ENCODE results near the gene ZNF138. TPM values are rescaled to one million over a fixed set of nuclear protein-coding genes. Genes with fewer than 3 reads are reported as not detected.
A peak's percentile ranks its signal among the peaks of the same experiment; 100 is the strongest.

The ZNF138 gene
- total and polyA plus RNA-seq, 2 of the 8 experiments (the other 6 are each of a cell fraction or from before 2014, with no cell fraction given): 7.5 to 22.6 TPM

- no peak overlapping the region for H2BK5ac ChIP-seq (ENCODE audit: low read depth, low read length)
- H3K27me3 ChIP-seq (replicated peaks in 1 of 4; ENCODE audit: control insufficient read depth in 3 of 4, extremely low read depth in 1 of 4, insufficient read depth in 3 of 4, low read length in 3 of 4): peaks cover 0 to 4% (median 0%) of the 10 kb centered on the region in 4 experiments; a peak in 3 of 7 replicates
- no peaks in the 10 kb centered on the region for H4K20me1 ChIP-seq (replicated peaks in 1 of 2; ENCODE audit: control insufficient read depth in 1 of 2, insufficient read depth in 2 of 2, low read length in 2 of 2)
- H4K91ac ChIP-seq (replicated peaks; ENCODE audit: insufficient read length, low read length): no peak overlapping the region
- H3K27ac ChIP-seq (ENCODE audit: low read depth, low read length): no peak overlapping the region
- no peak overlapping the region for H3K14ac ChIP-seq (ENCODE audit: insufficient read length)
- CTCF ChIA-PET (ENCODE audit: partially characterized antibody): no interaction called here
- H3K79me1 ChIP-seq (ENCODE audit: low read depth, low read length): no peaks in the 10 kb centered on the region
- H3K56ac ChIP-seq (replicated peaks; ENCODE audit: insufficient read length, low read depth, low read length): no peak overlapping the region
- FAIRE-seq (no peak), DNase-seq (ENCODE audit: low read depth in 1 of 2, low spot score in 2 of 2) (peak in 1 of 2 experiments; percentile 46)
- no peak overlapping the region for H2BK20ac ChIP-seq (ENCODE audit: low read length)
- no peak overlapping the region for H3K4ac ChIP-seq (replicated peaks; ENCODE audit: insufficient read length, low read depth, low read length)
- TF ChIP-seq TAF7 (optimal IDR thresholded peaks at IDR 0.05; ENCODE audit: borderline replicate concordance, low read depth, low read length) (no peak), BACH1 (IDR thresholded peaks at IDR 0.05; ENCODE audit: low read length) (no peak), POLR2A (IDR thresholded peaks at IDR 0.05; ENCODE audit: control extremely low read depth in 1 of 2, low read depth in 2 of 2, low read length in 2 of 2) (no peak), TAF1 (IDR thresholded peaks at IDR 0.05; ENCODE audit: low read depth, low read length) (no peak), E2F6 (IDR thresholded peaks at IDR 0.05) (peak; percentile 57), KDM4A (IDR thresholded peaks at IDR 0.05; ENCODE audit: low read depth, low read length, severe bottlenecking) (peak; percentile 42), MAX (IDR thresholded peaks at IDR 0.05) (peak; percentile 45; the same call in 1 of the 2 replicates)
- H3K4me1 ChIP-seq (replicated peaks in 1 of 4; ENCODE audit: control insufficient read depth in 3 of 4, insufficient read depth in 4 of 4, low read length in 3 of 4): no peaks in the 10 kb centered on the region; a peak in 1 of 7 replicates
- peaks cover 0 to 19% of the 10 kb centered on the region in 2 experiments; a peak in 1 of 4 replicates for H3K9me3 ChIP-seq (ENCODE audit: insufficient read depth in 2 of 2, low read depth in 1 of 2, low read length in 1 of 2)
- 0 out of 2 replicates have a peak overlapping the region, but pooled peaks have one; percentile 32 for H2AFZ ChIP-seq (ENCODE audit: low read length)
- peak overlapping the region; percentile 3; the same call in 1 of the 2 replicates for H4K8ac ChIP-seq (ENCODE audit: extremely low read depth, insufficient read depth, low read length)
- H3K36me3 ChIP-seq (ENCODE audit: control insufficient read depth in 2 of 4, insufficient read depth in 4 of 4, low read length in 3 of 4): no peaks in the 10 kb centered on the region
- no peaks in the 10 kb centered on the region for H3K79me2 ChIP-seq (ENCODE audit: control insufficient read depth in 1 of 2, insufficient read depth in 2 of 2, low read length in 2 of 2)
- H3K23me2 ChIP-seq (ENCODE audit: low read depth, low read length): peaks cover 3% of the 10 kb centered on the region; the same call in 1 of the 2 replicates
- peak overlapping the region in 1 of 4 experiments; percentile 38; a peak in 2 of 8 replicates for H3K4me3 ChIP-seq (ENCODE audit: extremely low read depth in 1 of 4, insufficient read depth in 2 of 4, low read depth in 3 of 4, low read length in 4 of 4)
- no peak overlapping the region for H4K5ac ChIP-seq (ENCODE audit: insufficient read length, low read depth, low read length)
- H3K9ac ChIP-seq (replicated peaks in 1 of 4; ENCODE audit: extremely low read depth in 1 of 4, low read depth in 3 of 4, low read length in 3 of 4): no peak overlapping the region
- no peak overlapping the region for H2BK120ac ChIP-seq (replicated peaks; ENCODE audit: low read depth, low read length)
- H3K4me2 ChIP-seq (ENCODE audit: insufficient read depth in 1 of 2, low read depth in 2 of 2, low read length in 2 of 2): peak overlapping the region; percentile 54 to 69; a peak in 3 of 4 replicates
- H2AK5ac ChIP-seq (ENCODE audit: low read depth, low read length): no peak overlapping the region
- H3K18ac ChIP-seq (ENCODE audit: extremely low read depth, low read length): no peak overlapping the region
- POLR2A ChIA-PET (ENCODE audit: partially characterized antibody): interaction anchor here (0.5 kb wide), 1 partner anchor 196 kb away, joined by 3 read pairs; no protein-coding TSS in a partner anchor
- H2BK15ac ChIP-seq (ENCODE audit: low read length): no peak overlapping the region
- H2BK12ac ChIP-seq (ENCODE audit: low read depth, low read length): no peak overlapping the region
- no peak overlapping the region for H3K23ac ChIP-seq (ENCODE audit: insufficient read length)
- WGBS, 2 experiments (ENCODE audit: extremely low coverage in 1 of 2, insufficient coverage in 1 of 2, insufficient read length in 1 of 2, insufficient replicate concordance in 2 of 2, low coverage in 1 of 2, low lambda C conversion rate in 2 of 2, missing lambda C conversion rate in 1 of 2): 75% methylated on average over 46 of the region's 55 CpGs; no CpG with 5 or more reads in 1 of the 2 experiments
These were observed 88.3 kb downstream of the ZNF138 start for GRCh38 chr7:64882341-64883112.
